AG04449 (cell line): ENCODE measurements around the gene MRNIP.

ENCODE experiments used
- CTCF ChIA-PET: fragments of 350-600 bp; formaldehyde crosslinking; extraction: SDS; loops from one replicate; lab custom pipeline; 2021; ENCODE audit warnings: antibody characterized with exemption; lab: Yijun Ruan, JAX
- POLR2A ChIA-PET: fragments of 400-600, 350-600 bp; formaldehyde crosslinking; extraction: SDS; loops from one replicate; lab custom pipeline; 2020; ENCODE audit warnings: antibody characterized with exemption, inconsistent platforms; lab: Yijun Ruan, JAX
- DNase-seq: peaks from one replicate; pipeline ENCODE4 v3.0.0-alpha.2; 2010; ENCODE audit warnings: low read depth, low spot score
- H3K4me3 ChIP-seq: 2 replicates; pipeline ENCODE4 v1.5.1; 2011; ENCODE audit warnings: low read depth, mild to moderate bottlenecking, control low read depth, low read length
- TF ChIP-seq, protein P1 (sequence below): IDR thresholded peaks from one replicate; pipeline ENCODE4 v1.5.1; 2011; ENCODE audit warnings: mild to moderate bottlenecking, moderate library complexity, low read length, control low read depth, inconsistent platforms; ENCODE audit not compliant: insufficient read depth; ENCODE audit errors: missing control alignments

The MRNIP gene

DNA sequence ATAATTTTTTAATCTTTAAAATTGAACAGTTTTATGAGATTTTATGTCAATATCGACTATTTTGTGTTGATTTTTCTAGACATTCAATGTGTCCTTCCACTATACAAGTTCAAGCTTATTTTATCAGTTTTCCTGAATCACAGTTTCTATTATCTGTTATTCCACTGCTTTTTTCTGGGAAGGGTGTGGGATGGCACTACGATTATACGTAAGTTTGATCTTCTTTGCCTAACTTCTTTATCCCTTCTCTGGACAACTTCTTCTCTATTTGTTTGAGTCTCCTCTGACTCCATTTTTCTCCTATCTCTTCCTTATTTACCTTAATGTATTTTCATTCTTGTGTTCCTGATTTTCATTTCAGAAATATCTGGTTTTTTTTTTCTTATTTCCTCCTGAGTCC is 24.5 kb upstream of the MRNIP start:
- CTCF ChIA-PET, result interaction anchor here (1.1 to 2.6 kb wide), 4 partner anchors 12 to 120 kb away, joined by 3 to 10 read pairs (median 4); no protein-coding TSS in a partner anchor
- TF ChIP-seq, protein P1, sequence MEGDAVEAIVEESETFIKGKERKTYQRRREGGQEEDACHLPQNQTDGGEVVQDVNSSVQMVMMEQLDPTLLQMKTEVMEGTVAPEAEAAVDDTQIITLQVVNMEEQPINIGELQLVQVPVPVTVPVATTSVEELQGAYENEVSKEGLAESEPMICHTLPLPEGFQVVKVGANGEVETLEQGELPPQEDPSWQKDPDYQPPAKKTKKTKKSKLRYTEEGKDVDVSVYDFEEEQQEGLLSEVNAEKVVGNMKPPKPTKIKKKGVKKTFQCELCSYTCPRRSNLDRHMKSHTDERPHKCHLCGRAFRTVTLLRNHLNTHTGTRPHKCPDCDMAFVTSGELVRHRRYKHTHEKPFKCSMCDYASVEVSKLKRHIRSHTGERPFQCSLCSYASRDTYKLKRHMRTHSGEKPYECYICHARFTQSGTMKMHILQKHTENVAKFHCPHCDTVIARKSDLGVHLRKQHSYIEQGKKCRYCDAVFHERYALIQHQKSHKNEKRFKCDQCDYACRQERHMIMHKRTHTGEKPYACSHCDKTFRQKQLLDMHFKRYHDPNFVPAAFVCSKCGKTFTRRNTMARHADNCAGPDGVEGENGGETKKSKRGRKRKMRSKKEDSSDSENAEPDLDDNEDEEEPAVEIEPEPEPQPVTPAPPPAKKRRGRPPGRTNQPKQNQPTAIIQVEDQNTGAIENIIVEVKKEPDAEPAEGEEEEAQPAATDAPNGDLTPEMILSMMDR, result no peak
- H3K4me3 ChIP-seq, result no peak overlapping the region
- DNase-seq, result no peak
- POLR2A ChIA-PET, result no interaction called here

DNA sequence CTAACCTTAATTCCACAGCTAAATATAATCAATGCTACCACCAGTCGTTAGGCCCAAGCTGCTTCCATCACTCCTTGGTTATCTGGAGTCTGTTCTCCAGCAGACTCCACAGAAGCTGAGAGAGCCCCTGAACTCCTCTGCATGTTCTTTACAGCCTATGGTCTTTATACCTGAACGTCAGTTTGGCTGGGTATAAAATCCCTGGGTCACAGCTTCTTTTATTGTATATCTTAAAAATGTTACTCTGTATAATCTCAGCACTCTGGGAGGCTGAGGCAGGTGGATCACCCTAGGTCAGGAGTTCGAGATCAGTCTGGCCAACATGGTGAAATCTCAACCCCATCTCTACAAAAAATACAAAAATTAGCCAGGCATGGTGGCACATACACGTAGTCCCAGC is 23.7 kb upstream of the MRNIP start:
- no peak overlapping the region for H3K4me3 ChIP-seq
- no peak for DNase-seq
- TF ChIP-seq, protein P1, result no peak
- ChIA-PET CTCF (interaction anchor here (1.5 to 2.6 kb wide), 2 partner anchors 12 to 13 kb away, joined by 3 to 10 read pairs; no protein-coding TSS in a partner anchor), POLR2A (no interaction called here)

DNA sequence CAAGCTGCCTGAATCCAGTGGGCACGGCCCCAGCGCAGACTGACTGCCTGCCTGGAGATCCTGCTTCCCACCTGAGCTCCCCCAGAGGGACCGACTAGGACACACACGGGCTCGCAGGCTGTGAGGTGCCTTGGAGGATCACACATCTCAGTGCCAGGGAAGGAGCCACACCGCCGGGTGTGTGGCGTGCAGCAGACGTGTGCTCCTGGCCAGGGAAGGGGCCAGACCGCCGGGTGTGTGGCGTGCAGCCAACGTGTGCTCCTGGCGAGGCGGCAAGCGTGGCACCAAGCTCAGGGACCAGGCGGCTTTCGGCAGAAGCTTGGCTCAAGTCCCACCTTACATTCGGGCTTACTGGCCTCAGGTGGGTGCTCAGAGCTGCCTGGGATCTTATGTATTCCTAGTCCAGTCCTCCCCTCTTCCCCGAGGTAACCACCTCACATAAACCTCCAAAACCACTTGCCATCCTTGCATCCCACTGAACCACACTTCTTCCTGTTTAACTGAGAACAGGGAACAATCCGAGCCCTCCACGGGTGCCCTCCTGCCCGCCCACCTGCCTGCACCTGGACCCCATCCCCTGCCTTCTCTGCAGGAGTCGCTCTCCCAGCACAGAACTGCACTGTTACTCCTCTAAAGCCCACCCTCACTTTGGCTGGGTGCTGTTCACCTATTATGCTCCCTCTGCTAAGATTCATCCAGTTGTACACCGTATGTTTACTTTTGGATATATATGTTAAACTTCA is 22.4 kb upstream of the MRNIP start:
- TF ChIP-seq, protein P1, result no peak
- H3K4me3 ChIP-seq, result no peak overlapping the region
- no peak for DNase-seq
- POLR2A ChIA-PET, result no interaction called here
- CTCF ChIA-PET, result interaction anchor here (1.0 to 2.6 kb wide), 2 partner anchors 10 to 209 kb away, joined by 4 to 10 read pairs; no protein-coding TSS in a partner anchor

DNA sequence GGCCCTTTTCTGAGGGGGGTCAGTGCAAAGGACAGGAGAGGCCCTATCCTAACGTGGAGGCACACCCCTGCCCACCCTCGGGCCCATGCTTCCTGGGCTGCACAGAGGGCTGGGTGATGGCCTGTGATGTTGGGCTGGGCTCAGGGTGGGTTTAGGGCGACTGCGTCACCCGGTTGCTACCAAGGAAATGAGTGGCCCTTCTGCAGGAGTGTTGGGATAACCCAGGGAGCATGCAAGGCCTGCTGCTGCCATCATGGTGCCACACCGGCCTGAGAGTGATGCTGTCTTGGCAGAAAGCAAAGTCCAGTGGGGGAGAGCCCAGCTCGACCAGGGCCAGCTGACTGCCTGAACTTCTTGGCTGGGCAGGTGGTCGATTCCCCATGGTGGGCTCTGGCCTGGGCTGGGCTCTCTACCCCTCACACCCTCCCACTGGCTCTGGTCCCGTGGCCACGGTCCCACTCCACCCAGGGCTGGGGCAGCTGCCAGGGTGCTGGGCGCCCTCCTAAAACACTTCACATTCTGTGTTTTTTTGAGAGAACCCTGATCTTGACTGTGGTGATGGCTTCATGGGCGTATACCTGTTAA is 21.5 kb upstream of the MRNIP start:
- POLR2A ChIA-PET, result no interaction called here
- CTCF ChIA-PET, result interaction anchor here (1.1 to 1.2 kb wide), 2 partner anchors 9 to 27 kb away, joined by 3 to 4 read pairs; no protein-coding TSS in a partner anchor

DNA sequence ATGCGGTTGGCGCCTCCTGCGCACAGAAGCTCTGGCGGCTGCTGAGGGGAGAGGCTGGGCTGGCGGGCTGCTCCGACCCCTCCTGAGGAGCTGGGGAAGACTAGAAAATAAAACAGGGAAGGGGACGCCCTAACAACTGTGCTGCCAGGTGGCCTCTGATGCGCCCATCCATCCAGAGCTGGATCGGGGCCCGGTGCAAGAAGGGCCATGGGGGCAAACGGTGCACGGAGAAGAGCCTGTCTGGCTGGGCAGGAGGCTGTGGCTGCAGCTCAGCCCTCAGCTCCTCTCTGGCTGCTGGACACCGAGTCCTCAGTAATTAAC is 21.0 kb upstream of the MRNIP start:
- H3K4me3 ChIP-seq, result no peak overlapping the region
- TF ChIP-seq, protein P1, result no peak
- DNase-seq, result no peak
- ChIA-PET POLR2A (no interaction called here), CTCF (interaction anchor here (1.1 to 1.2 kb wide), 2 partner anchors 9 to 27 kb away, joined by 3 to 4 read pairs; no protein-coding TSS in a partner anchor)

More for the DNA sequence above, 21.5 kb upstream of the MRNIP start:
- DNase-seq, result no peak
- no peak overlapping the region for H3K4me3 ChIP-seq
- TF ChIP-seq, protein P1, result no peak
